ENCODE measurements around the gene AARS2.
"Not testable (repeated sequence)": the region's sequence is repeated elsewhere in the genome, so short reads cannot be mapped to it uniquely, and the experiment has no call there.

The AARS2 gene

DNA sequence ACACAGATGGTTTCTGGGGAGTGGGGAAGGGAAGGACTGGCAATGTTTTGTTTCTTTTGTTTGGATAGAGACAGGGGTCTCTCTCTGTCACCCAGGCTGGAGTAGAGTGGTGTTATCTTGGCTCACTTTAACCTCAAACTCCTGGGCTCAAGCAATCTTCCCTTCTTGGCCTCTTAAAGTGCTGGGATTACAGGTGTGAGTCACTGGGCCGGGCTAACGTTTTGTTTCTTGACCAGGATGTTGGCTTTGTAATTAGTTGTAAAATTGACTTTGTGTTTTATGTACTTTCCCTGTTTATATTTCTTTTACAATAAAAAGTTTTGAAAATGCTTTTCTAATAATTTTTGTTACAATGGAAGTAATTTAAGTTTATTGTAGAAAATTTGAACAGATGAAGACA lies 40.2 kb upstream of the AARS2 start:
- TF ChIP-seq, protein P1, sequence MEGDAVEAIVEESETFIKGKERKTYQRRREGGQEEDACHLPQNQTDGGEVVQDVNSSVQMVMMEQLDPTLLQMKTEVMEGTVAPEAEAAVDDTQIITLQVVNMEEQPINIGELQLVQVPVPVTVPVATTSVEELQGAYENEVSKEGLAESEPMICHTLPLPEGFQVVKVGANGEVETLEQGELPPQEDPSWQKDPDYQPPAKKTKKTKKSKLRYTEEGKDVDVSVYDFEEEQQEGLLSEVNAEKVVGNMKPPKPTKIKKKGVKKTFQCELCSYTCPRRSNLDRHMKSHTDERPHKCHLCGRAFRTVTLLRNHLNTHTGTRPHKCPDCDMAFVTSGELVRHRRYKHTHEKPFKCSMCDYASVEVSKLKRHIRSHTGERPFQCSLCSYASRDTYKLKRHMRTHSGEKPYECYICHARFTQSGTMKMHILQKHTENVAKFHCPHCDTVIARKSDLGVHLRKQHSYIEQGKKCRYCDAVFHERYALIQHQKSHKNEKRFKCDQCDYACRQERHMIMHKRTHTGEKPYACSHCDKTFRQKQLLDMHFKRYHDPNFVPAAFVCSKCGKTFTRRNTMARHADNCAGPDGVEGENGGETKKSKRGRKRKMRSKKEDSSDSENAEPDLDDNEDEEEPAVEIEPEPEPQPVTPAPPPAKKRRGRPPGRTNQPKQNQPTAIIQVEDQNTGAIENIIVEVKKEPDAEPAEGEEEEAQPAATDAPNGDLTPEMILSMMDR (IDR thresholded peaks at IDR 0.05; ENCODE audit: low read depth, low read length, missing control alignments), result no peak
- H3K4me3 ChIP-seq (ENCODE audit: low read depth, low read length), result no peak overlapping the region
- in situ Hi-C loops (cut with HindIII; ENCODE audit: low pct_ligation_motif_present, low sequenced_read_pairs), result no loop called here
- H3K36me3 ChIP-seq (replicated peaks), result no peaks in the 10 kb centered on the region
- H3K27me3 ChIP-seq (replicated peaks), result peaks cover 2% of the 10 kb centered on the region
- H3K27ac ChIP-seq, result no peak overlapping the region
- no peak for DNase-seq

DNA sequence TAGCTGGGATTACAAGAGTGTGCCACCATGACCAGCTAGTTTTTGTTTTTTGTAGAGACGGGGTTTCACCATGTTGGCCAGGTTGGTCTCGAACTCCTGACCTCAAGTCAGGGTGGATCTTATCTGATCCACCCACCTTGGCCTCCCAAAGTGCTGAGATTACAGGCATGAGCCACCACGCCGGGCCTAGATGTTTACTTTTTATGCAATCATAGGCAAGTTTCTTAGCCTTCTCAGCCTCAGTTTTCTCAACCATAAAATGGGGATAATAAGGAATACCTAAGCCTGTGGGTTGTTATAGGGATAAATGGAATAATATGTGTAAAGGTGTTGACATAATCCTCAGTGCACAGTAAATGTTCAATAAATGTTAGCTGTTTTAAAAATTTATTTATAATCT lies 39.1 kb upstream of the AARS2 start:
- Histone ChIP-seq H3K27me3 (replicated peaks) (peaks cover 2% of the 10 kb centered on the region), H3K27ac (no peak overlapping the region), H3K36me3 (replicated peaks) (no peaks in the 10 kb centered on the region), H3K4me3 (ENCODE audit: low read depth, low read length) (no peak overlapping the region)
- in situ Hi-C loops (cut with HindIII; ENCODE audit: low pct_ligation_motif_present, low sequenced_read_pairs), result no loop called here
- TF ChIP-seq, protein P1 (IDR thresholded peaks at IDR 0.05; ENCODE audit: low read depth, low read length, missing control alignments), result no peak
- DNase-seq, result no peak

DNA sequence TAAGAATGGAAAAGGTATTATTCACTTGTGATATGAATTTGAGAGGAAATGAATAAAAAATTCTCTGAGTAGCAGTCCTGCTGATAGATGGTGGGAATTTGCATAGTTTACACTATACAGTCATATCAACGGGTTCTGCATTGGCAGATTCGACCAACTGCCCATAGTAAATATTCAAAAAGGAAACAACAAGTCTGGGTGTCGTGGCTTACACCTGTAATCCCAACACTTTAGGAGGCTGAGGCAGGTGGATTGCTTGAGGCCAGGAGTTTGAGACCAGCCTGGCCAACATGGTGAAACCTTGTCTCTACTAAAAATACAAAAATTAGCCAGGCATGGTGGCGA lies 37.5 kb upstream of the AARS2 start:
- in situ Hi-C loops (cut with HindIII; ENCODE audit: low pct_ligation_motif_present, low sequenced_read_pairs), result not testable (repeated sequence)

DNA sequence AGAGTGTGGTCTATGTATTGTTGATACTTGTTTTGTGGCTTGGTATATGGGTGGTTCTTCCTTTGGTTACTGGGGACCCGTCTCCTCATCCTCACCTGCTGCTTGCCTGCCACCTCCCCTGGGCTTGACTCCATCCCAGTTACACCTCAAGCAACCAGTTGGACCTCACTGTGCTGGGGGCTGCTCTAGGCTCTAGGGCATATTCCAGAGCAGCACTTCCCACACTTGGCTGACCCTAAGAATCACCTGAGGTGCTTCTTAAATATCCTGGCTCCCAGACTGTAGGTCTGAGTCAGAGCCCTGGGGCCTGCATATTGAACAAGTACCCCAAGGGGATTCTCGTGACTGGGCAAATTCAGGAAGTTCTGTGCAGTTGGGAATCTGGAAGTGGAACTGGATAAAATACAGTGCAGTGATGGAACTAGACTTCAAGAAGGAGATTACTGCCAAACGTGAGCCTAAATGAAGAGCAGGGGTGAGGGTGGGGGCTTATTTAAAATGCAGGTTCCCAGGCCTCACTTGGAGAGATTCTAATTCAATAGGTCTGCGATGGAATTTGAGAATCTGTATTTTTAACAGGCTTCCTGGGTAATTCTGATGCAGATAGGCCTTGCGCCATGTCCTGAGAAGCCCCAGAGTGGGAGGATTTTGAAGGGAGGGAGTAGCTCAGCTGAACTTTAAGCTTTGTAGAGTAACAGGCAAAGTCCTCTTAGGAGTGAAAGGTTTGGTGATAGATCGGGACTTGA lies 36.9 kb upstream of the AARS2 start:
- Histone ChIP-seq H3K27me3 (replicated peaks) (peaks cover 6% of the 10 kb centered on the region), H3K27ac (no peak overlapping the region), H3K36me3 (replicated peaks) (no peaks in the 10 kb centered on the region), H3K4me3 (ENCODE audit: low read depth, low read length) (no peak overlapping the region)
- TF ChIP-seq, protein P1 (IDR thresholded peaks at IDR 0.05; ENCODE audit: low read depth, low read length, missing control alignments), result no peak
- in situ Hi-C loops (cut with HindIII; ENCODE audit: low pct_ligation_motif_present, low sequenced_read_pairs), result no loop called here
- no peak for DNase-seq

More for the DNA sequence above, 37.5 kb upstream of the AARS2 start:
- not testable (repeated sequence) for DNase-seq; H3K4me3 ChIP-seq (ENCODE audit: low read depth, low read length); H3K36me3 ChIP-seq (replicated peaks); H3K27ac ChIP-seq; H3K27me3 ChIP-seq (replicated peaks)

DNA sequence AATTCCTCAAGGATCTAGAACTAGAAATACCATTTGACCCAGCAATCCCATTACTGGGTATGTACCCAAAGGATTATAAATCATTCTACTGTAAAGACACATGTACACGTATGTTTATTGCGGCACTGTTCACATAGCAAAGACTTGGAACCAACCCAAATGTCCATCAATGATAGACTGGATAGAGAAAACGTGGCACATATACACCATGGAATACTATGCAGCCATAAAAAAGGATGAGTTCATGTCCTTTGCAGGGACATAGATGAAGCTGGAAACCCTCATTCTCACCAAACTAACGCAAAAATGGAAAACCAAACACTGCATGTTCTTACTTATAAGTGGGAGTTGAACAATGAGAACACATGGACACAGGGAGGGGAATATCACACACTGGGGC lies 33.7 kb upstream of the AARS2 start:
- H3K4me3 ChIP-seq (ENCODE audit: low read depth, low read length); H3K36me3 ChIP-seq (replicated peaks); H3K27ac ChIP-seq; in situ Hi-C loops (cut with HindIII; ENCODE audit: low pct_ligation_motif_present, low sequenced_read_pairs); DNase-seq: not testable (repeated sequence)
- peaks cover 35% of the 10 kb centered on the region for H3K27me3 ChIP-seq (replicated peaks)

DNA sequence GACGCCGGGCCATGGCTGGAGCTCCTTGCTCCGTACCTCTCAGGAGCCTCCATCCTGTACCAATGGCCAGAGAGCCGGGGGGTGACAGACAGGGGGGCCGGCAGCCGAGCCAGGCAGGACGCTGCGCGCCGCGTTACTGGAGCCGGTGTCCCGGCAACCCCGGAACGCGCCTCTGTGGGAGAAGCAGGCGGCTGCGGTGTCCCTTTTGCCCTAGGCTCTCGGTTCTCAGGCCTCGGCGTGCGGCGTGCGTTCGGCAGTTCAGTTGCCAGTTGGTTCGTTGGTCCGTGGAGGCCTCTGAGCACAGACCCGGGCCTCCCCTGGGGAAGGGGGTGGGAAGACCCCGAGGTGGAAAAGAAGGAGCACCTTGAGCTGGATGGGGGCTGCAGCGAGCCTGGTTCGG lies 29.3 kb upstream of the AARS2 start, which contains the start of gene SPATS1:
TSS of gene SPATS1 (plus strand) at position 162 of the 400 bp plus-strand sequence. CDS start 446 bp downstream, outside the sequence.
- H3K27ac ChIP-seq, result no peak within 1 kb of the TSS
- in situ Hi-C loops (cut with HindIII; ENCODE audit: low pct_ligation_motif_present, low sequenced_read_pairs), result no loop called here

More for the DNA sequence above, 29.3 kb upstream of the AARS2 start, which contains the start of gene SPATS1:
- TF ChIP-seq, protein P1 (IDR thresholded peaks at IDR 0.05; ENCODE audit: low read depth, low read length, missing control alignments), result no peak
- no peak for DNase-seq
- Histone ChIP-seq H3K27me3 (replicated peaks) (peaks cover 39% of the 10 kb centered on the region), H3K4me3 (ENCODE audit: low read depth, low read length) (no peak within 1 kb of the TSS), H3K36me3 (replicated peaks) (no peaks in the 10 kb centered on the region)

Measured in brain microvascular endothelial cell (primary cell).